IMR-90 (cell line): Measurements from ENCODE around the gene CACNA1I. TPM values are rescaled to one million over a fixed set of nuclear protein-coding genes. Genes with fewer than 3 reads are reported as not detected.

Source experiments
- ATAC-seq: fragments of 200-7000 bp; cut with Tn5 transposase; 2 replicates; pipeline ENCODE4 v1.9.1; 2020; ENCODE audit warnings: low read depth, mild to moderate bottlenecking, moderate library complexity
- BruUV-seq: library from RNA; stranded (reverse); fragments of 400-500 nt; replicated peaks from 2 replicates; lab custom pipeline; 2021; lab: Mats Ljungman, UMichigan
- CTCF ChIA-PET: fragments of 300-600 bp; formaldehyde crosslinking; extraction: SDS; loops from one replicate; lab custom pipeline; 2021; ENCODE audit warnings: antibody characterized with exemption; lab: Yijun Ruan, JAX
- POLR2A ChIA-PET: fragments of 300-600 bp; sonication (Branson Sonifier 250); formaldehyde crosslinking; loops from one replicate; lab custom pipeline; 2022; ENCODE audit warnings: antibody characterized with exemption; ENCODE audit not compliant: unreplicated experiment; lab: Charles Lee
- DNase-seq: peaks from one replicate; pipeline ENCODE4 v3.0.0; 2013
- H2AFZ ChIP-seq: replicated peaks from 2 replicates; pipeline ENCODE3; 2013; ENCODE audit warnings: low read length, mild to moderate bottlenecking; ENCODE audit not compliant: poor library complexity
- H2AK5ac ChIP-seq: 2 replicates; pipeline ENCODE4 v1.6.1; 2013; ENCODE audit warnings: low read depth, low read length, inconsistent platforms
- H2AK9ac ChIP-seq: replicated peaks from 2 replicates; pipeline ENCODE3; 2013; ENCODE audit warnings: mild to moderate bottlenecking, low read depth, low read length, moderate library complexity; ENCODE audit not compliant: poor library complexity
- H2BK120ac ChIP-seq: 2 replicates; pipeline ENCODE4 v1.6.1; 2013; ENCODE audit warnings: low read depth, low read length, inconsistent platforms
- H2BK15ac ChIP-seq: 3 replicates; pipeline ENCODE4 v1.6.1; 2013; ENCODE audit warnings: low read depth, low read length, inconsistent platforms
- H2BK20ac ChIP-seq: 2 replicates; pipeline ENCODE4 v1.6.1; 2013; ENCODE audit warnings: low read depth, mild to moderate bottlenecking, inconsistent platforms, low read length, moderate library complexity
- H2BK5ac ChIP-seq: 2 replicates; pipeline ENCODE4 v1.6.1; 2013; ENCODE audit warnings: mild to moderate bottlenecking, low read depth, low read length, inconsistent platforms; ENCODE audit not compliant: poor library complexity, severe bottlenecking
- H3K14ac ChIP-seq: replicated peaks from 2 replicates; pipeline ENCODE4 v1.6.1; 2013; ENCODE audit warnings: low read depth, low read length, inconsistent platforms
- H3K18ac ChIP-seq: 2 replicates; pipeline ENCODE4 v1.6.1; 2013; ENCODE audit warnings: low read depth, low read length, control low read depth
- H3K23ac ChIP-seq: 2 replicates; pipeline ENCODE4 v1.6.1; 2013; ENCODE audit warnings: low read depth, low read length, inconsistent platforms
- H3K27ac ChIP-seq: 2 replicates; pipeline ENCODE4 v1.5.1; 2013; ENCODE audit warnings: mild to moderate bottlenecking, control low read depth, low read length; ENCODE audit not compliant: insufficient read depth
- H3K27me3 ChIP-seq: 2 replicates; pipeline ENCODE4 v1.6.1; 2013; ENCODE audit warnings: low read length; ENCODE audit not compliant: control insufficient read depth, insufficient read depth
- H3K36me3 ChIP-seq: 2 replicates; pipeline ENCODE4 v1.6.1; 2013; ENCODE audit warnings: low read length, mixed read lengths; ENCODE audit not compliant: control insufficient read depth, insufficient read depth
- H3K4ac ChIP-seq: 2 replicates; pipeline ENCODE4 v1.6.1; 2013; ENCODE audit warnings: low read depth, low read length, inconsistent platforms
- H3K4me1 ChIP-seq: 2 replicates; pipeline ENCODE4 v1.6.1; 2013; ENCODE audit warnings: low read length, mixed read lengths; ENCODE audit not compliant: control insufficient read depth, insufficient read depth
- H3K4me2 ChIP-seq: 2 replicates; pipeline ENCODE4 v1.6.1; 2013; ENCODE audit warnings: low read depth, mild to moderate bottlenecking, control low read depth, low read length, moderate library complexity
- H3K4me3 ChIP-seq: 2 replicates; pipeline ENCODE4 v1.5.1; 2013; ENCODE audit warnings: low read depth, mild to moderate bottlenecking, control low read depth, low read length, moderate library complexity; ENCODE audit not compliant: insufficient read depth
- H3K56ac ChIP-seq: 2 replicates; pipeline ENCODE4 v1.6.1; 2013; ENCODE audit warnings: low read length, inconsistent platforms; ENCODE audit not compliant: insufficient read depth; ENCODE audit errors: extremely low read depth
- H3K79me1 ChIP-seq, 2 experiments: 2 replicates each; pipeline ENCODE4 v1.6.1; 2013; ENCODE audit warnings: low read length in 2 of 2, inconsistent platforms in 1 of 2, low read depth in 1 of 2
- H3K9ac ChIP-seq: 2 replicates; pipeline ENCODE4 v1.6.1; 2013; ENCODE audit warnings: low read depth, low read length, control low read depth
- H3K9me1 ChIP-seq: 2 replicates; pipeline ENCODE4 v1.6.1; 2013; ENCODE audit warnings: low read length, inconsistent platforms; ENCODE audit not compliant: insufficient read depth
- H3K9me3 ChIP-seq: 2 replicates; pipeline ENCODE4 v1.6.1; 2013; ENCODE audit warnings: low read length; ENCODE audit not compliant: control insufficient read depth, insufficient read depth
- H4K20me1 ChIP-seq: 2 replicates; pipeline ENCODE4 v1.6.1; 2013; ENCODE audit warnings: low read length, inconsistent platforms; ENCODE audit not compliant: insufficient read depth
- H4K5ac ChIP-seq: 2 replicates; pipeline ENCODE4 v1.6.1; 2013; ENCODE audit warnings: mild to moderate bottlenecking, low read depth, low read length, control low read depth
- H4K8ac ChIP-seq, 2 experiments: 2 replicates each; pipeline ENCODE4 v1.6.1; 2013; ENCODE audit warnings: low read depth in 2 of 2, low read length in 2 of 2, control low read depth in 1 of 2, inconsistent platforms in 1 of 2
- H4K91ac ChIP-seq: 2 replicates; pipeline ENCODE4 v1.6.1; 2013; ENCODE audit warnings: low read depth, low read length, inconsistent platforms; ENCODE audit not compliant: insufficient read depth
- USF2 ChIP-seq: fragments of 150-350 bp; IDR thresholded peaks from 2 replicates; pipeline ENCODE4 v1.6.1; 2017; ENCODE audit warnings: mild to moderate bottlenecking, antibody characterized with exemption, low read length, low read depth
- WGBS, 2 experiments: methylation state at CpG; one replicate each; pipeline versions ENCODE4 v1.1.5 to v1.1.7; 2013; ENCODE audit warnings: missing lambda C conversion rate in 2 of 2; ENCODE audit not compliant: insufficient read length in 1 of 2; ENCODE audit errors: extremely low coverage in 2 of 2; 5-methylcytosine and 5-hydroxymethylcytosine counted together
- dilution Hi-C: fragments of 300-500 bp; cut with HindIII; formaldehyde crosslinking; loops from one replicate; pipeline ENCODE4 v1.14.3; 2018; ENCODE audit warnings: low sequenced_read_pairs; ENCODE audit not compliant: unreplicated experiment
- in situ Hi-C: fragments of 300-500 bp; cut with MboI; formaldehyde crosslinking; loops from 3 replicates; pipeline ENCODE4 v1.14.3; 2019; ENCODE audit warnings: low sequenced_read_pairs, inconsistent platforms, mixed read lengths
- intact Hi-C: fragments of 100-400 bp; cut with micrococcal nuclease; formaldehyde crosslinking; loops from 2 replicates; pipeline ENCODE4 v1.10.0; 2022
- polyA plus RNA-seq, 3 experiments: library from polyadenylated mRNA; depleted of rRNA; stranded (reverse); fragments of >200 nt; gene quantifications; 2 replicates each; pipeline ENCODE4 v1.2.3, GENCODE V29; 2012; ENCODE audit warnings: low replicate concordance in 1 of 3
- total RNA-seq: library from RNA; depleted of rRNA; stranded (reverse); fragments of >200 nt; gene quantifications from 2 replicates; pipeline ENCODE4 v1.2.3, GENCODE V29; 2012

The CACNA1I gene
- total and polyA plus RNA-seq, 2 of the 4 experiments (the other 2 are of a cell fraction): under 0.01 to 0.02 TPM

- no peaks in the 10 kb centered on the region for H3K9me1 ChIP-seq
- H3K14ac ChIP-seq: no peak overlapping the region
- no peak overlapping the region for H2BK120ac ChIP-seq
- peaks cover 2% of the 10 kb centered on the region; the same call in 1 of the 2 replicates for H3K9me3 ChIP-seq
- no peak overlapping the region for H3K27ac ChIP-seq
- intact Hi-C loops: no loop called here
- H3K23ac ChIP-seq: no peak overlapping the region
- H2BK20ac ChIP-seq: no peak overlapping the region
- H2AK9ac ChIP-seq: no peak overlapping the region
- in situ Hi-C loops: no loop called here
- ChIA-PET CTCF (no interaction called here), POLR2A (no interaction called here)
- ATAC-seq (no peak), DNase-seq (no peak)
- H2AK5ac ChIP-seq: no peak overlapping the region
- H3K9ac ChIP-seq: no peak overlapping the region
- no CpG with 5 or more reads among the region's 4 CpGs for WGBS, 2 experiments
- no peak overlapping the region for H3K18ac ChIP-seq
- no peak for TF ChIP-seq USF2
- dilution Hi-C loops: no loop called here
- H4K91ac ChIP-seq: no peak overlapping the region
- H3K27me3 ChIP-seq: peaks cover 36% of the 10 kb centered on the region
- H2AFZ ChIP-seq: no peak overlapping the region
- H3K56ac ChIP-seq: no peak overlapping the region
- no peak overlapping the region for H3K4ac ChIP-seq
- no peak overlapping the region for H2BK5ac ChIP-seq
- no peaks in the 10 kb centered on the region for H3K79me1 ChIP-seq
- H3K4me3 ChIP-seq: no peak overlapping the region
- H2BK15ac ChIP-seq: no peak overlapping the region
- no peak overlapping the region for H4K8ac ChIP-seq
- no peaks in the 10 kb centered on the region for H3K4me1 ChIP-seq
- H4K20me1 ChIP-seq: no peaks in the 10 kb centered on the region
- BruUV-seq: no TSS peak
- no peak overlapping the region for H4K5ac ChIP-seq
- no peaks in the 10 kb centered on the region for H3K36me3 ChIP-seq
- H3K4me2 ChIP-seq: no peak overlapping the region
These were observed 112.4 kb downstream of the CACNA1I start for GRCh38 chr22:39682994-39683393.
